Testis (tissue), 2 donors: ENCODE measurements around the gene FBXL17.

Source experiments
- POLR2A ChIP-seq: fragments of 450-650 bp; IDR thresholded peaks from one replicate; pipeline ENCODE4 v1.6.1; 2017; ENCODE audit warnings: antibody characterized with exemption, mild to moderate bottlenecking, moderate library complexity
- TF ChIP-seq, protein P1 (sequence below), 3 experiments: fragments of 450-650 bp in 2 of 3; fragments of 200-600 bp in 1 of 3; sonication (generic) in 1 of 3; IDR thresholded peaks; one replicate each; pipeline ENCODE4 v1.5.1; 2016 to 2019; ENCODE audit warnings: antibody characterized with exemption in 3 of 3, mild to moderate bottlenecking in 2 of 3, moderate library complexity in 1 of 3

DNA sequence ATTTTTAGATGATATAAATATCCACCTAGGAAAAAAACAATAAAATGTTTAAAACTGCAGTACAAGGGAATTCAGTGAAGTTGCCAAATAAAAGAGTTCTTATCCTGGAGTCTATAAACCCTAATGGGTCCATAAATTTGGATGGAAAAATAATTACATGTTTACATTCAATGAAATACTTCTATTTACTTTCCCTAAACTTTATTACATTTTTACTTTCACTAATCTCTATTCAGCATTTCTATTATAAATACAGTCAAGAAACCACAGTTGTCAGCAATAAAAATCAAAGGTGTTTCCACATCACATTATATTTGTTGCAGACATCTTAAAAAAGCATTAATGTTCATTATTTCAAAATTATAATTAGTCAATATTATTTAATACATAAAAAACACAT lies 118.6 kb downstream of the FBXL17 start:
- TF ChIP-seq POLR2A: no peak
- TF ChIP-seq, protein P1, sequence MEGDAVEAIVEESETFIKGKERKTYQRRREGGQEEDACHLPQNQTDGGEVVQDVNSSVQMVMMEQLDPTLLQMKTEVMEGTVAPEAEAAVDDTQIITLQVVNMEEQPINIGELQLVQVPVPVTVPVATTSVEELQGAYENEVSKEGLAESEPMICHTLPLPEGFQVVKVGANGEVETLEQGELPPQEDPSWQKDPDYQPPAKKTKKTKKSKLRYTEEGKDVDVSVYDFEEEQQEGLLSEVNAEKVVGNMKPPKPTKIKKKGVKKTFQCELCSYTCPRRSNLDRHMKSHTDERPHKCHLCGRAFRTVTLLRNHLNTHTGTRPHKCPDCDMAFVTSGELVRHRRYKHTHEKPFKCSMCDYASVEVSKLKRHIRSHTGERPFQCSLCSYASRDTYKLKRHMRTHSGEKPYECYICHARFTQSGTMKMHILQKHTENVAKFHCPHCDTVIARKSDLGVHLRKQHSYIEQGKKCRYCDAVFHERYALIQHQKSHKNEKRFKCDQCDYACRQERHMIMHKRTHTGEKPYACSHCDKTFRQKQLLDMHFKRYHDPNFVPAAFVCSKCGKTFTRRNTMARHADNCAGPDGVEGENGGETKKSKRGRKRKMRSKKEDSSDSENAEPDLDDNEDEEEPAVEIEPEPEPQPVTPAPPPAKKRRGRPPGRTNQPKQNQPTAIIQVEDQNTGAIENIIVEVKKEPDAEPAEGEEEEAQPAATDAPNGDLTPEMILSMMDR (IDR thresholded peaks at IDR 0.05): no peak
